Adrenal gland (tissue), 12 donors: ENCODE data around the gene TMEM170A. TPM values are rescaled to one million over a fixed set of nuclear protein-coding genes. Genes with fewer than 3 reads are reported as not detected.

Source experiments
- DNase-seq, 7 donors: peaks; one replicate each; pipeline ENCODE4 v3.0.0-alpha.2; 2019 to 2020
- H3K27ac ChIP-seq, 5 donors: fragments of 200-600 bp; sonication (generic) in 4 of 5; 1 replicate in 3 of 5; 2 replicates in 2 of 5; pipeline versions ENCODE4 v1.5.1 to v1.8.0; 2016 to 2020; ENCODE audit warnings: mild to moderate bottlenecking in 1 of 5
- H3K27me3 ChIP-seq: fragments of 200-600 bp; 2 replicates; pipeline ENCODE4 v1.8.0; 2021
- H3K36me3 ChIP-seq, 2 donors: fragments of 200-600 bp; replicated peaks in 1 of 2; 1 replicate in 1 of 2; 2 replicates in 1 of 2; pipeline versions ENCODE4 v1.5.1 to v1.8.0; 2018 to 2022
- H3K4me1 ChIP-seq, 2 donors: fragments of 200-600 bp; replicated peaks in 1 of 2; 1 replicate in 1 of 2; 2 replicates in 1 of 2; pipeline versions ENCODE4 v1.5.1 to v1.8.0; 2018 to 2021
- H3K4me3 ChIP-seq, 4 donors: fragments of 200-600 bp; sonication (generic) in 3 of 4; one replicate each; pipeline ENCODE4 v1.5.1; 2016 to 2018
- H3K9me3 ChIP-seq, 3 donors: fragments of 200-600 bp; sonication (generic) in 1 of 3; replicated peaks in 1 of 3; 1 replicate in 2 of 3; 2 replicates in 1 of 3; pipeline versions ENCODE4 v1.5.1 to v1.8.0; 2016 to 2021
- POLR2A ChIP-seq, 2 donors: fragments of 450-650 bp; IDR thresholded peaks; one replicate each; pipeline ENCODE4 v1.6.1; 2017; ENCODE audit warnings: antibody characterized with exemption in 2 of 2, mild to moderate bottlenecking in 2 of 2, moderate library complexity in 1 of 2
- WGBS, 4 donors: extraction: QIAGEN DNeasy Blood & Tissue Kit in 2 of 4; methylation state at CpG; one replicate each; pipeline versions ENCODE4 v1.1.5 to v1.1.7; 2013 to 2017; 5-methylcytosine and 5-hydroxymethylcytosine counted together
- intact Hi-C, 2 donors: fragments of 100-400 bp; cut with DNase I; formaldehyde crosslinking; loops; one replicate each; pipeline versions ENCODE4 v1.14.1 to v1.15.0; 2022 to 2023
- polyA plus RNA-seq, 3 donors: library from polyadenylated mRNA; stranded (reverse); fragments of 200-250 nt in 2 of 3; fragments of 350-450 nt in 1 of 3; fragmentation: Illumina TruSeq in 1 of 3; extraction: RNeasy Lipid Tissue Mini Kit (QIAGEN cat#74804) in 1 of 3; gene quantifications; one replicate each; pipeline ENCODE4 v1.2.3, GENCODE V29; 2013 to 2014
- small RNA-seq, 2 donors: library from RNA; depleted of rRNA; stranded (forward); fragments of <200 nt; gene quantifications; one replicate each; pipeline ENCODE3, GENCODE V24; 2016
- total RNA-seq, 9 donors: library from RNA; depleted of rRNA in 4 of 9; stranded (reverse); fragments of >200 nt in 4 of 9; fragments of 120-200 nt in 1 of 9; fragmentation: NEBNext Ultra II Directional in 1 of 9; extraction: Animal tissue kit (Norgen Biotek cat#: 25700) in 1 of 9; gene quantifications; one replicate each; pipeline versions ENCODE4 v1.1.0 to v1.2.4, GENCODE V29; 2013 to 2023
- TF ChIP-seq, protein P1 (sequence below), 6 experiments: fragments of 450-650 bp in 4 of 6; fragments of 200-600 bp in 2 of 6; sonication (generic) in 1 of 6; IDR thresholded peaks; 1 replicate in 5 of 6; 2 replicates in 1 of 6; pipeline versions ENCODE4 v1.5.1 to v1.8.0; 2016 to 2021; ENCODE audit warnings: antibody characterized with exemption in 6 of 6, mild to moderate bottlenecking in 2 of 6, moderate library complexity in 1 of 6
- donor health status: healthy with polysubstance abuse.
- donor health status: Bipolar disorder and iron deficiency.
- donor health status: DM: yes; HTN: yes; CAD: no.
- donor health status: DM: no; HTN: no; CAD: no.
- donor health status: DM: no; HTN: no; CAD: no.
- donor health status: DM: yes; HTN: yes; CAD: no.

Gene TMEM170A
- total and polyA plus RNA-seq, 12 donors, result 5.4 to 40.7 (median 22.4) TPM

GRCh38 chr16:75402159-75402820, 62.2 kb downstream of the TMEM170A start:
- Histone ChIP-seq H3K9me3 (no peaks in the 10 kb centered on the region), H3K27me3 (no peaks in the 10 kb centered on the region), H3K36me3 (no peaks in the 10 kb centered on the region), H3K4me3 (no peak overlapping the region), H3K4me1 (peaks cover 6 to 20% of the 10 kb centered on the region in 2 donors), H3K27ac (peak overlapping the region in 4 of 5 donors; percentile 53 to 86 (median 70))
- no peak for TF ChIP-seq POLR2A (IDR thresholded peaks at IDR 0.05)
- TF ChIP-seq, protein P1, sequence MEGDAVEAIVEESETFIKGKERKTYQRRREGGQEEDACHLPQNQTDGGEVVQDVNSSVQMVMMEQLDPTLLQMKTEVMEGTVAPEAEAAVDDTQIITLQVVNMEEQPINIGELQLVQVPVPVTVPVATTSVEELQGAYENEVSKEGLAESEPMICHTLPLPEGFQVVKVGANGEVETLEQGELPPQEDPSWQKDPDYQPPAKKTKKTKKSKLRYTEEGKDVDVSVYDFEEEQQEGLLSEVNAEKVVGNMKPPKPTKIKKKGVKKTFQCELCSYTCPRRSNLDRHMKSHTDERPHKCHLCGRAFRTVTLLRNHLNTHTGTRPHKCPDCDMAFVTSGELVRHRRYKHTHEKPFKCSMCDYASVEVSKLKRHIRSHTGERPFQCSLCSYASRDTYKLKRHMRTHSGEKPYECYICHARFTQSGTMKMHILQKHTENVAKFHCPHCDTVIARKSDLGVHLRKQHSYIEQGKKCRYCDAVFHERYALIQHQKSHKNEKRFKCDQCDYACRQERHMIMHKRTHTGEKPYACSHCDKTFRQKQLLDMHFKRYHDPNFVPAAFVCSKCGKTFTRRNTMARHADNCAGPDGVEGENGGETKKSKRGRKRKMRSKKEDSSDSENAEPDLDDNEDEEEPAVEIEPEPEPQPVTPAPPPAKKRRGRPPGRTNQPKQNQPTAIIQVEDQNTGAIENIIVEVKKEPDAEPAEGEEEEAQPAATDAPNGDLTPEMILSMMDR (IDR thresholded peaks at IDR 0.05), result no peak
- no peak for DNase-seq
- 21 to 25% (median 23%) methylated on average over 2 of the region's 2 CpGs for WGBS, 4 donors
- intact Hi-C loops, result no loop called here

DNA sequence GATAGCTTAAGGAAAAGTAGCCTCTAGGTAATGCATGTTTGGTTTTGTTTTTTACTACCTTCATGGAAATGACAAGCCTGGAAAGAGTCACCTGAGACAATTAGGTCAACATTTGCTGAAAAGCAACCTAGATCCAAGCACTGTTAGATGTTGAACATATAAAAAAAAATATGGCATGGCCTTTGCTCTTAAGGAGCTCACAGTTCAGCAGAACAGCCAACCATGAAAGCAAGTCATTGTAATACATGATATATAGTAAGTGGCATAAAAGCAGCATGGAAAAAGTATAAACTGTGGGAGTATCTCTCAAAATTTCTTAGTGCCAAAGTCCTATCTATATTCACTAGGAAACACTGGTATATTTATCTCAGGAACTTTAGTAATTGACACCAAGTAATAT, 62.8 kb downstream of the TMEM170A start:
- peaks cover 6 to 20% of the 10 kb centered on the region in 2 donors for H3K4me1 ChIP-seq
- intact Hi-C loops, result no loop called here
- H3K4me3 ChIP-seq, result no peak overlapping the region
- DNase-seq, result no peak
- H3K36me3 ChIP-seq, result no peaks in the 10 kb centered on the region
- H3K9me3 ChIP-seq, result no peaks in the 10 kb centered on the region
- H3K27me3 ChIP-seq, result no peaks in the 10 kb centered on the region
- TF ChIP-seq, protein P1 (IDR thresholded peaks at IDR 0.05), result no peak
- TF ChIP-seq POLR2A (IDR thresholded peaks at IDR 0.05), result no peak
- peak overlapping the region in 4 of 5 donors; percentile 53 to 86 (median 70) for H3K27ac ChIP-seq

- no peaks in the 10 kb centered on the region for H3K9me3 ChIP-seq
- H3K4me3 ChIP-seq, result no peak overlapping the region
- intact Hi-C loops, result loop anchor here in 1 of 2 donors (5.0 kb wide), 1 partner anchor 161 kb away; no protein-coding TSS in a partner anchor
- peaks cover 0 to 14% of the 10 kb centered on the region in 2 donors for H3K36me3 ChIP-seq
- 65 to 80% (median 71%) methylated on average over 1 of the region's 1 CpG for WGBS, 4 donors
- H3K4me1 ChIP-seq, result peaks cover 6 to 20% of the 10 kb centered on the region in 2 donors
- DNase-seq, result peak in 3 of 7 donors; percentile 52 to 75 (median 54)
- H3K27me3 ChIP-seq, result no peaks in the 10 kb centered on the region
- peak overlapping the region in 1 of 5 donors; percentile 9 for H3K27ac ChIP-seq
- TF ChIP-seq, protein P1 (IDR thresholded peaks at IDR 0.05), result no peak
- no peak for TF ChIP-seq POLR2A (IDR thresholded peaks at IDR 0.05)
These were observed 66.2 kb downstream of the TMEM170A start for GRCh38 chr16:75398333-75398732.

- Histone ChIP-seq H3K9me3 (no peaks in the 10 kb centered on the region), H3K4me1 (peaks cover 0 to 5% of the 10 kb centered on the region in 2 donors), H3K4me3 (no peak overlapping the region), H3K27ac (no peak overlapping the region), H3K27me3 (no peaks in the 10 kb centered on the region), H3K36me3 (peaks cover 0 to 28% of the 10 kb centered on the region in 2 donors)
- DNase-seq, result no peak
- no peak for TF ChIP-seq POLR2A (IDR thresholded peaks at IDR 0.05)
- TF ChIP-seq, protein P1 (IDR thresholded peaks at IDR 0.05), result no peak
- 80 to 86% (median 83%) methylated on average over 5 of the region's 5 CpGs for WGBS, 4 donors
- intact Hi-C loops, result loop anchor here in 1 of 2 donors (5.0 kb wide), 1 partner anchor 158 kb away; no protein-coding TSS in a partner anchor
These were observed 69.5 kb downstream of the TMEM170A start for GRCh38 chr16:75394941-75395340.

Small RNA genes within 50 kb of the gene (small RNA-seq; reads per million reads assigned to genes)
- gene RF00598, result 0 reads per million in 2 donors

Other genes with a start within 250 kb of the TMEM170A start
- 1 to 10 TPM in 6 of 9 donors, under 1 TPM in 1, not detected in 2; 0.67 to 9.9 (median 1.7) TPM for gene CTRB1, start 245.7 kb downstream of the TMEM170A start, total RNA-seq
- gene CTRB1, start 245.7 kb downstream of the TMEM170A start, polyA plus RNA-seq, result 1 to 10 TPM in 2 of 3 donors, not detected in 1; 2.0 to 4.2 TPM
- gene BCAR1, start 213.1 kb downstream of the TMEM170A start, total RNA-seq, result 10 to 100 TPM; 18.2 to 74.9 (median 64.8) TPM
- 10 to 100 TPM; 10.2 to 87.7 (median 54.3) TPM for gene BCAR1, start 213.1 kb downstream of the TMEM170A start, polyA plus RNA-seq
- 100 to 1,000 TPM in 1 of 9 donors, 10 to 100 TPM in 8; 40.6 to 129 (median 52.1) TPM for gene CFDP1, start 31.2 kb downstream of the TMEM170A start, total RNA-seq
- 100 to 1,000 TPM in 1 of 3 donors, 10 to 100 TPM in 2; 61.0 to 121 (median 83.4) TPM for gene CFDP1, start 31.2 kb downstream of the TMEM170A start, polyA plus RNA-seq
- gene CHST6, start 30.8 kb upstream of the TMEM170A start, total RNA-seq, result 10 to 100 TPM in 7 of 9 donors, 1 to 10 TPM in 2; 6.3 to 65.8 (median 35.7) TPM
- gene CHST6, start 30.8 kb upstream of the TMEM170A start, polyA plus RNA-seq, result 1 to 10 TPM; 3.1 to 6.7 (median 3.1) TPM
- gene CHST5, start 71.4 kb upstream of the TMEM170A start, total RNA-seq, result under 1 TPM in 7 of 9 donors, not detected in 2; 0.06 to 0.68 (median 0.17) TPM
- under 1 TPM in 2 of 3 donors, not detected in 1; 0.32 to 0.61 TPM for gene CHST5, start 71.4 kb upstream of the TMEM170A start, polyA plus RNA-seq
- 10 to 100 TPM in 3 of 9 donors, 1 to 10 TPM in 6; 5.9 to 11.3 (median 9.0) TPM for gene TMEM231, start 91.6 kb upstream of the TMEM170A start, total RNA-seq
- 10 to 100 TPM in 1 of 3 donors, 1 to 10 TPM in 2; 2.8 to 13.4 (median 4.8) TPM for gene TMEM231, start 91.6 kb upstream of the TMEM170A start, polyA plus RNA-seq
- gene GABARAPL2, start 101.7 kb upstream of the TMEM170A start, total RNA-seq, result 100 to 1,000 TPM in 8 of 9 donors, 10 to 100 TPM in 1; 98.2 to 197 (median 171) TPM
- gene GABARAPL2, start 101.7 kb upstream of the TMEM170A start, polyA plus RNA-seq, result 100 to 1,000 TPM in 2 of 3 donors, 10 to 100 TPM in 1; 93.9 to 200 (median 123) TPM
- 100 to 1,000 TPM in 1 of 9 donors, 10 to 100 TPM in 8; 36.7 to 191 (median 50.1) TPM for gene ADAT1, start 158.6 kb upstream of the TMEM170A start, total RNA-seq
- 10 to 100 TPM; 18.0 to 48.0 (median 19.0) TPM for gene ADAT1, start 158.6 kb upstream of the TMEM170A start, polyA plus RNA-seq
- gene KARS1, start 183.0 kb upstream of the TMEM170A start, total RNA-seq, result 100 to 1,000 TPM in 1 of 9 donors, 10 to 100 TPM in 8; 48.4 to 118 (median 81.5) TPM
- 100 to 1,000 TPM in 1 of 3 donors, 10 to 100 TPM in 2; 59.1 to 156 (median 70.0) TPM for gene KARS1, start 183.0 kb upstream of the TMEM170A start, polyA plus RNA-seq
- gene TERF2IP, start 183.1 kb upstream of the TMEM170A start, total RNA-seq, result 100 to 1,000 TPM in 8 of 9 donors, 10 to 100 TPM in 1; 89.3 to 136 (median 108) TPM
- 100 to 1,000 TPM in 1 of 3 donors, 10 to 100 TPM in 2; 86.2 to 178 (median 91.1) TPM for gene TERF2IP, start 183.1 kb upstream of the TMEM170A start, polyA plus RNA-seq
- not detected for gene CPHXL2, start 212.3 kb upstream of the TMEM170A start, total RNA-seq
- not detected for gene CPHXL2, start 212.3 kb upstream of the TMEM170A start, polyA plus RNA-seq
- gene DUXB, start 236.8 kb upstream of the TMEM170A start, total RNA-seq, result not detected
- gene DUXB, start 236.8 kb upstream of the TMEM170A start, polyA plus RNA-seq, result not detected